Cardiac muscle cell (in vitro differentiated cells and primary cell): ENCODE results near the gene LRP2. TPM values are rescaled to one million over a fixed set of nuclear protein-coding genes. Genes with fewer than 3 reads are reported as not detected.
A peak's percentile ranks its signal among the peaks of the same experiment; 100 is the strongest.

Experiments
- DNase-seq, 2 donors: peaks; one replicate each; pipeline versions ENCODE4 v3.0.0 to v3.0.0-alpha.2; 2010 to 2017; ENCODE audit warnings: low read depth in 1 of 2, low spot score in 1 of 2
- H3K27ac ChIP-seq: fragments of 200-600 bp; sonication (generic); 2 replicates; pipeline ENCODE4 v1.5.1; 2016
- H3K27me3 ChIP-seq: fragments of 200-600 bp; sonication (generic); 2 replicates; pipeline ENCODE4 v1.6.0; 2016; ENCODE audit warnings: control low read depth
- H3K36me3 ChIP-seq: fragments of 200-600 bp; sonication (generic); 2 replicates; pipeline ENCODE4 v1.5.1; 2016; ENCODE audit warnings: control low read depth
- H3K4me1 ChIP-seq: fragments of 200-600 bp; sonication (generic); 2 replicates; pipeline ENCODE4 v1.8.1; 2017; ENCODE audit warnings: low read depth, mild to moderate bottlenecking, mixed run types
- H3K4me3 ChIP-seq: fragments of 200-600 bp; sonication (generic); 2 replicates; pipeline ENCODE4 v1.5.1; 2016; ENCODE audit warnings: mild to moderate bottlenecking
- H3K9me3 ChIP-seq: fragments of 200-600 bp; sonication (generic); 2 replicates; pipeline ENCODE4 v1.5.1; 2017; ENCODE audit warnings: low read depth, mild to moderate bottlenecking, control low read depth
- CTCF ChIP-seq: IDR thresholded peaks from 2 replicates; pipeline ENCODE4 v1.5.1; 2012; ENCODE audit warnings: low read depth, mild to moderate bottlenecking, low read length
- polyA plus RNA-seq: library from polyadenylated mRNA; unstranded; fragments of >200 nt; fragmentation: Nextera tagmentation; extraction: Ambion mirVana; gene quantifications from 2 replicates; pipeline ENCODE4 v1.2.1, GENCODE V29; 2016
- total RNA-seq: library from RNA; depleted of rRNA; stranded (reverse); fragments of >200 nt; gene quantifications from 2 replicates; pipeline ENCODE4 v1.2.3, GENCODE V29; 2016

The LRP2 gene
- total and polyA plus RNA-seq, 2 experiments from 2014 or later, result 1.5 to 1.7 TPM

- TF ChIP-seq CTCF, result no peak
- no peaks in the 10 kb centered on the region for H3K27me3 ChIP-seq
These were observed 270.4 kb downstream of the LRP2 start for GRCh38 chr2:169091761-169092519.

GRCh38 chr2:169091256-169091655 is 271.1 kb downstream of the LRP2 start:
- Histone ChIP-seq H3K9me3 (no peaks in the 10 kb centered on the region), H3K4me1 (peaks cover 35% of the 10 kb centered on the region), H3K27ac (no peak overlapping the region), H3K4me3 (no peak overlapping the region), H3K27me3 (no peaks in the 10 kb centered on the region), H3K36me3 (no peaks in the 10 kb centered on the region)
- DNase-seq, result no peak
- TF ChIP-seq CTCF, result no peak

More at GRCh38 chr2:169091761-169092519, 270.4 kb downstream of the LRP2 start:
- Histone ChIP-seq H3K4me1 (peaks cover 35% of the 10 kb centered on the region), H3K27ac (no peak overlapping the region), H3K36me3 (no peaks in the 10 kb centered on the region), H3K4me3 (no peak overlapping the region), H3K9me3 (no peaks in the 10 kb centered on the region)
- peak in 1 of 2 donors; percentile 86 for DNase-seq

- Histone ChIP-seq H3K4me3 (no peak overlapping the region), H3K4me1 (peaks cover 35% of the 10 kb centered on the region), H3K36me3 (no peaks in the 10 kb centered on the region), H3K27me3 (no peaks in the 10 kb centered on the region), H3K9me3 (no peaks in the 10 kb centered on the region), H3K27ac (peak overlapping the region; percentile 78)
- no peak for DNase-seq
- no peak for TF ChIP-seq CTCF
These were observed 272.1 kb downstream of the LRP2 start for GRCh38 chr2:169090133-169090820.

- Histone ChIP-seq H3K27ac (peak overlapping the region; percentile 78), H3K27me3 (no peaks in the 10 kb centered on the region), H3K4me3 (no peak overlapping the region), H3K9me3 (no peaks in the 10 kb centered on the region), H3K36me3 (no peaks in the 10 kb centered on the region), H3K4me1 (peaks cover 35% of the 10 kb centered on the region)
- peak in 1 of 2 donors; percentile 64 for DNase-seq
- no peak for TF ChIP-seq CTCF
These were observed 273.2 kb downstream of the LRP2 start for GRCh38 chr2:169089182-169089581.

- TF ChIP-seq CTCF, result no peak
- peaks cover 28% of the 10 kb centered on the region for H3K4me1 ChIP-seq
- H3K27ac ChIP-seq, result no peak overlapping the region
These were observed 274.5 kb downstream of the LRP2 start for GRCh38 chr2:169087757-169088379.

More at GRCh38 chr2:169087757-169088379, 274.5 kb downstream of the LRP2 start:
- H3K27me3 ChIP-seq, result no peaks in the 10 kb centered on the region
- H3K36me3 ChIP-seq, result no peaks in the 10 kb centered on the region
- H3K4me3 ChIP-seq, result no peak overlapping the region
- no peaks in the 10 kb centered on the region for H3K9me3 ChIP-seq
- DNase-seq, result no peak
